Activated CD8-positive, alpha-beta memory T cell treated with anti-CD3 and anti-CD28 coated beads for 24 hours (primary cell): ENCODE data around the gene TSPAN17.

ENCODE experiments used
- DNase-seq: peaks from one replicate; pipeline ENCODE4 v3.0.0-alpha.2; 2020

The TSPAN17 gene

GRCh38 chr5:176661676-176662075 is 14.4 kb downstream of the TSPAN17 start:
- no peak for DNase-seq

DNA sequence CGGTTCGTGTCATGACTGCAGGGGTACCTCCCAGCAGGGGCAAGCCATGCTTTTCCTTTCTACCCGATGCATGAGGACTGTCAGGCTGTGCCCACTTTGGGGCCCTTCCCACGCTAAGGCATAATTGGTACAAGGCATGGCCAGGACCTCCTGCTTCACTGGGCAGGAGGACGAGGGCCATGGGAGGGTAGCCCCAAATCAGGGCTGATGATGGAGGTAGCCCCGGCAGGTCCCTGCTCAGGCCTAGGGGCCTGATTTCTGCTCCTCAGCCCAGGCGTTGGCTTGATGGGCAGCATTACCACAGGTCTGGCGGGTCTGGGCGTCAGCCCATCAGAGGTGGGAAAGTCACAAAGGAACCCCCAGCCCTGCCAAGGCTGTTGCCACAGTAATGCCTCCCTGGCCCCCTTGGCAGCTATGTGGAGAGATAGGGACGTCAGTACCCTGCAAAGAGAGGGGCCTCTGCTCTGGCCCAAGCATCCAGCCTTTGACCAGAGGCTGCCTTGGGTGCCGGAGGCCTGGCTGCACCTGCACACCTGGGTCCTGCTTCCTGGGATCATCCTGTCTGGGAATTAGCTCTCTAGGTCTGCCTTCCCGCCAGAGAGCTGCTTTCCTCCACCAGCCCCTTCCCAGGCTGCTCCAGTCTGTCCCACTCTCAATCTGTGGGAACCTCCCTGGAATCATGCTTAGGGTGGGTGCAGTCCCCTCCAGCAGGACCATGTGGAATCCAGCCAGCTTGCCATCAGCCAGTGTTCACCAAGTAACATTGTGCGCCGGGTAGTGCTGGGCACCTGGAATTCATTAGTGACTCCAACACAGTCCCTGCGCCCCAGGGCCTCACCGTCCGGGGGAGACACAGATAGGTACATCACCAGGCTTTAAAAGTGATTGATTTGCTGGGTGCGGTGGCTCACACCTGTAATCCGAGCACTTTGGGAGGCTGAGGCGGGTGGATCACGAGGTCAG is 15.4 kb downstream of the TSPAN17 start:
- no peak for DNase-seq

DNA sequence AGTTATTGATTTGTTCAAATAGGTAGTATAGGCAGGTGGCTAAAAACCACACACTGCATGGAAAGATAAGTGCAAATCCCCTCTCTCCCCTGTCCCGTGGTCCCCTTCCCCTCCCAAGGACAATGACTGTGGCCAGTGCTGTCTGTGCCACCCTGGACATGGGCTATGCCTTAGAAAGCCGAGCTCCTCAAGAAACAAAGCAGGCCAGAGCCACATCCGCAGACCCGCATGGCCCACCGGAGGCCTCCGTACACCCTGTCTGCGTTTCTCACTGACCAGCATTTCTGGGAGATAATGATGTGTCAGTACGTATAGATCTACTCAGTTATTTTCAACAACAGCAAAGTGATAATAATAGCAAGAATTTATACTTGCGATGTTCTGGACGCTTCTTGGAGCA is 16.3 kb downstream of the TSPAN17 start:
- DNase-seq = no peak

- no peak for DNase-seq
Observed at GRCh38 chr5:176664479-176664878, 17.2 kb downstream of the TSPAN17 start.

GRCh38 chr5:176664886-176665285 is 17.6 kb downstream of the TSPAN17 start:
- no peak for DNase-seq

DNA sequence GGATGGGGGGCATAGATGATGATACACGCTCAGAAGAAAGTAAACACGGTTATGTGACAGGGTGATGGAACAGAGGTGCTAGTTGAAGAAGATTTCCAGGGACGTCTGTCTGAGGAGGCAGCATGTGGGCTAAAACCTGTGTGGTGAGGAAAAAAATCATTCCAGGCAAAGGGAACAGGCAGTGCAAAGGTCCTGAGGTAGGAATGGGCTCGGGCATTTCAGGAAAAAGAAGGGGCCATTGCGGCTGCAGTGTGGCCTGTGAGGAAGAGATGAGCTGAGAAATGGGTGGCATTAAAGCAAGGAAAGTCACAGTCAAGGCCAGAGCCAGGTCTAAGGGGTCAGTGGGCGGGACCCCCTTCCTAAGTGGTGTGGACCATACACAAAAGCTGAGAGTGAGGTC is 18.2 kb downstream of the TSPAN17 start:
- no peak for DNase-seq

DNA sequence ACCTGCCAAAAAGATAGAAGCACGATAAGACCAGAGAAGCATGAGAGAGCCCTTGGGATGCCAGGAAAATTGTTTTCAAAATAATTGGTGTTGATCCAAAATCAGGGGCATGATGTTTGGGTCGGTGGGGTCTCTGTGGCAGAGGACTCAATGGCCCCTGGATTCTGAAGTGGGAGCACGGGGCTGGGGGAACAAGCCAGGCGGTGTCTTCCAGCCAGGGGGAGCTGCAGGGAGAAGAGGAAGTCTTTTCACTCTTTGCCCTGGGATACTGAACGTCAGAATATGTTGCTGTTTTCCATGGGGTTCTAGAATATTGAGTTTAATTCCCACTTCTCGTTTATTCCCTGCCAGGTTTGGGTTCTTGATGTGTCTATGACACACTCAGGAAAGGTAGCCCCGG is 20.4 kb downstream of the TSPAN17 start:
- DNase-seq = no peak

DNA sequence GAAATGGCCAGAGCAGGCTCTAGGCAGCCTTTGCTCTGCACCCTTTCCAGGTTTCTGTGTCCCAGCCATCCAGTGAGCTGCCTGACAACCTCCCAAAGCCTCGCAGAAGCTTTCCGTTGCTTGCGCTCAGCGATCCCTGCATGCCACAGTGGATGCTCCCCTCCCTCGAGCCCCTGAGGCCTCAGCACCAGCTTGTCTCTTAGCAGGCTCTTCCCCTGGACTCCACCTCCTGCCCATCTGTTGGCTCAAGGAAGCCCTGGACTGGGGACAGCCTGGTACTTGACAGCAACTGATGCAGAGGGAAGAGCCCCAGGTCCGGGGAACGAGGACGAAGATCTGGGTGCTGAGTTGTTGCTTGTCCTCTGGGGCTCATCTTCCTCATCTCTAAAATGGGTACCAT is 23.2 kb downstream of the TSPAN17 start:
- no peak for DNase-seq

DNA sequence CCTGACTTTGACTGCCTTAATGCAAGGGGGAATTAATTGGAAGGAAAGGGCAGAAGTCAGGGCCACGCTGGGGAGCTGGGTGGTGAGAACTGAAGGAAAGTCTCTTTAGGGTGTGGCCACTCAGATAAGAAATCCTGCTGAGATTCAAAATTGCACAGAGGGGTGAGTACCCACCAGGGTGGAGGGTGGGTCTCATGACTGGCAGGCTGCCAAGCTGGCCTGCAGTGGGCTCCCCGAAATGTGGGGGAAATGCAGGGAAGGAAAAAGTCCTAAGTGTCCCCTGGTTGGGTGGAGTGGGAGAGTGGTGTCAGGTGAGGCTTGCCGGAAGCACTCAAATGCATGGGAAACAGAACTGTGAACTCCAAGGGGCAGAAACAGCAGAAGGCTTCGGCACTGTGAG is 24.1 kb downstream of the TSPAN17 start:
- DNase-seq = no peak

GRCh38 chr5:176671890-176672747 is 24.8 kb downstream of the TSPAN17 start:
- DNase-seq = no peak

DNA sequence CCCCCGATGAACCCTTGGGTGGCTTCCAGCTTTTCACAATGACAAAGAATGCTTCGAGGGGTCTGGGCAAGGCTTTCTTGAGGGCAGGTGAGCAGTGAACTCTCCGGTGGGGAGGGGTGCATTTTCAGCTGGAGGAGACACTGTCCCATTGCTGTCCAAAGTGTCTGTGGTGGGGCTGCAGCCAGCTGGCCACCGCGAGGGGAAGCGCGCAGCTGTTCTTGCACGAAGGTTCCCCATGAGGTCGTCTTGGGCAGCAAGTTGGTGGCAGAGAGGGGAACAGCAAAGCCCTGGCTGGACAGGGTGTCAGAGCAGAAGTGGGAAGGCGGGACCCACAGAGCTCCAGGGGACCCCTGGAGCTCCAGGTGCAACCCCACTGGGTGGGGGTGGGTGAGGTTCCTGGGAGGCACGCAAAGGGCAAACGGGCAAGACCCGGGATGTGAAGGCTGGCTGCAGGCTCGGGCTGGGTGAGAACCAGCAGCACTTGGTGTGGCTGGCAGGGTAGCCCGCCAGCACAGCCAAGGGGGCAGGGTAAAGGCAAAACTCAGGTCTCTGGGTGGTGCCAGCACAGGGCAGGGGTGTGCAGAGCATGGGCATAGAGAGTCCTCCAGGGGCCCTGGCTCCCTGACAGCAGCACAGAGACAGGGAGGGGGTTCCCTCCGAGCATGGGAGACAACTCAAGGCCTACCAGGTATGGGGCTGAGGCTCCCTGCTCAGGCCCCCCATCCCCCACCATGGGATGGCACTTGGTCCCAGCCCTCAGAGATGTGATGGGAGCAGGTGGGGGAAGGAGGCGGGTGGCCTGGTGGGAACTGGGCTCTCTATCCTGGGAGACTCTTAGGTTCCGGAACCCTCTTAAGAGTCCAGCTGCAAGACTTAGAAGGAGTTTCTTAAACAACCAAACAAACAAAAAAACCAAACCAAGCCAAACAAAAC is 26.6 kb downstream of the TSPAN17 start:
- DNase-seq = no peak

GRCh38 chr5:176674799-176675198 is 27.5 kb downstream of the TSPAN17 start:
- DNase-seq = no peak

DNA sequence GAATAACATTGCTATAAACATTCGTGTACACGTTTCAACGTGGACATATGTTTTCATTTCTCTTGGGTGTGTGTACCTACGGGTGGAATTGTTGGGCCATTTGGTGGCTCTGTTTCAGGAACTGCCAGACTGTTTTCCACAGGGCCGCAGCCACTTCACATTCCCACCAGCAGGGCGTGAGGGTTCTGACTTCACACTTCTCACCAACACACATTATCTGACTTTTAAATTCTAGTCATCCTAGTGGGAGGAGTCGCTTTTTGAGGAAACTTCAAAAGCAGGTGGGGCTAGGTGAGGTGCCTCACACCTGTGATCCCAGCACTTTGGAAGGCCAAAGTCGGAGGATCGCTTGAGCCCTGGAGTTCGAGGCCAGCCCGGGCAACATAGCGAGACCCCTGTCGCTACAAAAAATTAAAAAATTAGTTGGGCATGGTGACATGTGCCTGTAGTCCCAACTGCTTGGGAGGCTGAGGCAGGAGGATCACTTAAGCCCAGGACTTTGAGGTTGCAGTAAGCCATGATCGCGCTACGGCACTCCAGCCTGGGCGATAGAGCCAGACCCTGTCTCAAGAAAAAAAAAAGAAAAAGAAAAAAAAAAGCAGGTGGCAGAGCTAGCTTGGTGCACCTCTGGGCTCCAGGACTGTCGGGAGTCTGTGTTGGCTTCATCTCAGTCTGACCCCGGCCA is 28.5 kb downstream of the TSPAN17 start:
- no peak for DNase-seq

GRCh38 chr5:176676361-176676824 is 29.1 kb downstream of the TSPAN17 start:
- DNase-seq = no peak

DNA sequence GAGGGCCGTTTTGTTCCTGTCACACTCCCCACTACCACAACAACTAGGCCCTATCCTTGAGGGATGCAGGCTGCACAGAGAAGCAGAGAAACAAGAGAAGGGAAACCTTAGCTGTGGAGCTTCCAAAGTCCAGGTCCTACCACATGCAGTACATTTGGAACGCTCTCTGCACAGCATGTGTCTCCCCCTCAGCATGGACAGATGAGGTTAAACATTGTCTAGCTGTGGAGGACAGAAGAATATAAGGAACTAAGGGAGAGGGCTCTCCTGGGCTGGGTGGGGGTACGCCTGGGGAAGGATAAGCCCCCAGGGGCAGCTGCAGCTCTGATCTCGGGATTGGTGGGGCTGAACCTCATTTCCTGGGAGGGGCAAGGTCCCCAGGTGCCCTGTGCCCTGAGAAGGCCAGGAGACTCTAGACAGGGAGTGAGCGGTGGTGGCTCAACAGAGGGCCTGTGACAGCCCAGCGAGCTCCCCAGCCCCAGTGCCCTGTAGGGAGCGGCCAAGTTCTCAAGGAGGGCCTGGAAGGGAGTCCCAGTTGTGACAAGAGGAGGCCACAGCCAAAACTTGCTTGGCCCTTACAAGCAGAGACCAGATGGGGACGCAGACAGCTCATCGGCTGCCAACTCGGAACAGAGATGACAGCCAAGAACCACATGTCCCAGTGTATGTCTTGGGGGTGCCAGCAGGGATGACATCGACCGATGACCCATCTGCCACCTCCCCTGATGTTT is 30.1 kb downstream of the TSPAN17 start:
- DNase-seq = no peak

DNA sequence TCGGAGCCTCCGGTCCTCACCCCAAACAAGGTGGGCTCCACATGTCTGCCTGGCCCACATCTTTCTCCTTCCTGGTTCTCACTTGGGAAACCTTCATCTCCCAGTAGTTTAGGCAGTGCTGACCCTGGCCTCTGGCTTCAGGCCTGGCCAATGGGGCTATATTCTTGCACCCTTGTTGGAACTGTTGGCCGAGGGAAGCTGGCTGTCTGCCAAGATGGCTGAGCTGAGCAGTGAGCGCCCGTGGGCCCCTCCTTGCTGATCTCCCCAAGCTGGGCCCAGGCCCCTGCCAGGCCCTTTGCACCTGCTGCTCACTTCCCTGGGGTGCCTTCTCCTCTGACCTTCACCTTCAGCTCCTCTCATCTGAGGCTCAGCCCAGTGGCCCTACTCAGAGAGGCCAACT is 31.3 kb downstream of the TSPAN17 start:
- no peak for DNase-seq

GRCh38 chr5:176679365-176680225 is 32.3 kb downstream of the TSPAN17 start:
- DNase-seq = no peak

DNA sequence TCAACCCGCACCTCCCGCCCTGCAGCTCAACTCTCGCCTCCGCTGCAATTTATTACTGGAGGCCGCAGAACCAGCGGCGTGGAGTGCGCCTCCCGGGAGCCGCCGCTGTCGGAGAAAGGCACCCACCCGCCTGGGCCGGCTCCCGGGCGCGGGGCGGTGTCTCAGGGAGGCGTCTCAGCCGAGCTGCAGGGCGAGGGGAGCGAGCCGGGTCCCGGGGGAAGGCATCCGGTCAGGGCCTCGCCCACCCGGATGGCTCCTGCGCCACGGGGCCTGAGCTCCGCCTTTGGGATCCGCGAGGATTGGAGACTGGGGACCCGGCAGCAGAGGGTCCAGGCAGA is 32.9 kb downstream of the TSPAN17 start:
- no peak for DNase-seq

DNA sequence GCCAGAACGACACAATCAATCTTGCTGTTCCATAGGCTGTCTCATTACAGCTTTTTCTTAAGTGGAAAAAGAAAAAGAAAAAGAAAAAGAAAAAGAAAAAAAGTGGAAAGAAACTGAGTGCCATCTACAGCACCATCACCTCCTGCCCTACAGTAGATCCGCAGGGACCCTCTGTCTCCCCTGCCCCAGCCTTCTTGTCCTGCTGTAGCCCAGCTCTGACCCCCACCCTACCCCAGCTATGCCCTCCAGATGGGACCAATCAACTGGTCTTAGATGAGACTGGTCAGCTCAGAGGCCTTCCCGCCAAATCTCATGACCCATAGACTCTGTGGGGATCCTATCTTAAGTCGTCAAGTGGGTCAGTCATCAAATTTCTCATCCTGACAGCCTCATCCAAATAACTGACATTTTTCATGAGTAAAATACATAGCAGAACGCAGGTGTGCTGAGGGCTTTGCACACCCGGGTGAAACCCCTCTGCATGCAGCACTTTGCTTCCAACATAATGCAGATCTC is 34.8 kb downstream of the TSPAN17 start:
- DNase-seq = no peak

DNA sequence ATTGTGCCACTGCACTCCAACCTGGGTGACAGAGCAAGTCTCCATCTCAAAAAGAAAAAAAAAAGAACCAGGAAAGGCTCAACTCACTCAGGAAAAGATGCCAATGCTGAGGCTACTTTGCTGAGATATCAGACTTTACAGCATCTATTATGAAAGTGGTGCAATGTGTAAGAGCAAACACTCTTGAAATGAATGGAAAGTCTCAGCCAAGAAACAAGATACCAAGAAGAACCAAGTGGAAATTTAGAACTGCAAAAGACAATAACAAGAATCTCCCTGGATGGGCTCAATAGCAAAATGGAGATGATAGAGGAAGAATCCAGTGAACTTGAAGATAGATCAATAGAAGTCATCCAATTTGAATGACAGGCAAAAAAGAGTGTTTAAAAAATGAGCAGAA is 37.7 kb downstream of the TSPAN17 start:
- DNase-seq = no peak
